T-helper 2 cell treated with Interferon-gamma antibody and Interleukin-4, amounts not matched to agents 5 μg/mL and 100 μg/mL, for 36 hours (primary cell): ENCODE results near the gene MC2R.
"Not testable (repeated sequence)": the region's sequence is repeated elsewhere in the genome, so short reads cannot be mapped to it uniquely, and the experiment has no call there.

Source experiments
- DNase-seq: peaks from one replicate; pipeline ENCODE4 v3.0.0; 2021; ENCODE audit warnings: low spot score
- H3K27ac Mint-ChIP-seq: one replicate; pipeline ENCODE4 v1.8.0; 2021; ENCODE audit warnings: mild to moderate bottlenecking, mixed read lengths
- H3K27me3 Mint-ChIP-seq: one replicate; pipeline ENCODE4 v1.8.0; 2021; ENCODE audit warnings: low read depth, mixed read lengths
- H3K36me3 Mint-ChIP-seq: one replicate; pipeline ENCODE4 v1.8.0; 2021; ENCODE audit warnings: low read depth, mixed read lengths
- H3K4me1 Mint-ChIP-seq: one replicate; pipeline ENCODE4 v1.8.0; 2021; ENCODE audit warnings: low read depth, mixed read lengths
- H3K4me3 Mint-ChIP-seq: one replicate; pipeline ENCODE4 v1.8.0; 2022; ENCODE audit warnings: mild to moderate bottlenecking, moderate library complexity, mixed read lengths
- H3K9me3 Mint-ChIP-seq: one replicate; pipeline ENCODE4 v1.8.0; 2021; ENCODE audit warnings: mixed read lengths

MC2R gene

GRCh38 chr18:13879937-13880336, 35.4 kb downstream of the MC2R start:
- no peaks in the 10 kb centered on the region for H3K36me3 Mint-ChIP-seq
- H3K27ac Mint-ChIP-seq, result no peak overlapping the region
- no peak overlapping the region for H3K4me3 Mint-ChIP-seq
- no peak for DNase-seq
- H3K27me3 Mint-ChIP-seq, result no peaks in the 10 kb centered on the region
- H3K4me1 Mint-ChIP-seq, result no peaks in the 10 kb centered on the region
- H3K9me3 Mint-ChIP-seq, result no peaks in the 10 kb centered on the region

- Mint-ChIP-seq H3K9me3 (no peaks in the 10 kb centered on the region), H3K27me3 (no peaks in the 10 kb centered on the region), H3K36me3 (no peaks in the 10 kb centered on the region), H3K4me3 (no peak overlapping the region), H3K27ac (no peak overlapping the region), H3K4me1 (no peaks in the 10 kb centered on the region)
- DNase-seq, result no peak
These were observed 35.8 kb downstream of the MC2R start for GRCh38 chr18:13879492-13879891.

- H3K27me3 Mint-ChIP-seq, result no peaks in the 10 kb centered on the region
- no peaks in the 10 kb centered on the region for H3K4me1 Mint-ChIP-seq
- DNase-seq, result no peak
- H3K4me3 Mint-ChIP-seq, result no peak overlapping the region
- no peak overlapping the region for H3K27ac Mint-ChIP-seq
- H3K9me3 Mint-ChIP-seq, result no peaks in the 10 kb centered on the region
- no peaks in the 10 kb centered on the region for H3K36me3 Mint-ChIP-seq
These were observed 36.5 kb downstream of the MC2R start for GRCh38 chr18:13878857-13879256.

DNA sequence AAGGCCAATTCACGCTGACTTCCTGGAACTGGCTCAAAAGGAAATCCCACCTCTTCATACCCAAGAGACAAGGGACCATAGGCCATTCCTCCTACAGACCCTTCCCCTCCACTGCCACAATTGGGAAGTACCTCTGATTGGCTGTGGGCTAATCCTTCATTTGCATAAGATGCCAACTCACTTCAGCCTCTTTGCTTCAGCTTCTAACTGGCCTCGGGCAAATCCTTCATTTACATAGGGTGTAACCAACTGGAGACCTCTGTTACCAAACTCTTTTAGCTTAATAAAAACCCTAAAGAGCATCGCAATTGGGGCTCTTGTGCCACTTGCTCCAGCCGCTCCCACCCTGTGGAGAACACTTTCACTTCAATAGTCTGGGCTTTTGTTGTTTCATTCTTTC, 38.2 kb downstream of the MC2R start:
- no peak overlapping the region for H3K27ac Mint-ChIP-seq
- H3K9me3 Mint-ChIP-seq, result no peaks in the 10 kb centered on the region
- no peak for DNase-seq
- H3K4me3 Mint-ChIP-seq, result no peak overlapping the region
- no peaks in the 10 kb centered on the region for H3K27me3 Mint-ChIP-seq
- no peaks in the 10 kb centered on the region for H3K36me3 Mint-ChIP-seq
- H3K4me1 Mint-ChIP-seq, result no peaks in the 10 kb centered on the region

- H3K4me1 Mint-ChIP-seq, result no peaks in the 10 kb centered on the region
- peaks cover 13% of the 10 kb centered on the region for H3K27me3 Mint-ChIP-seq
- H3K27ac Mint-ChIP-seq, result no peak overlapping the region
- H3K9me3 Mint-ChIP-seq, result no peaks in the 10 kb centered on the region
- H3K36me3 Mint-ChIP-seq, result no peaks in the 10 kb centered on the region
- no peak overlapping the region for H3K4me3 Mint-ChIP-seq
- no peak for DNase-seq
These were observed 40.8 kb downstream of the MC2R start for GRCh38 chr18:13874558-13874957.

DNA sequence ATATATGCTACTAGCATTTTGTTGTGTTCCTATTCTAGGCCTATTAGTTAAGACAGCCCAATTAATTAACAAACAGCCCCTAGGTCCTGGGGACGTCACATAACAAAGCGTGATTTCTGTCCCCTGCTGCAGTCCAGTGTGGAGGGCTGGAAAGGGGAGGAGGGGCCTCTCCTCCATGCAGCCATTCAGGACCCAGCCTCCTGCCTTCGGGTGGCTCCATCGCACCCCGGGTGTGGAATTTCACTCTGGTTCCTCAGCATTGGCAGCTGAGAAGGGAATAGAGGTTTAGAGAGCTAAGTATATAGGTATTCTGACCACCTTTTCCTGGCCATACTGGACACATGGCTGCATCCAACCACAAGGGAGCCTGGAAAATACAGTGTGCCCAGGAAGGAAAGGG, 42.4 kb downstream of the MC2R start:
- Mint-ChIP-seq H3K36me3 (no peaks in the 10 kb centered on the region), H3K4me1 (no peaks in the 10 kb centered on the region), H3K27me3 (peaks cover 27% of the 10 kb centered on the region), H3K9me3 (no peaks in the 10 kb centered on the region), H3K4me3 (no peak overlapping the region), H3K27ac (no peak overlapping the region)
- DNase-seq, result no peak

DNA sequence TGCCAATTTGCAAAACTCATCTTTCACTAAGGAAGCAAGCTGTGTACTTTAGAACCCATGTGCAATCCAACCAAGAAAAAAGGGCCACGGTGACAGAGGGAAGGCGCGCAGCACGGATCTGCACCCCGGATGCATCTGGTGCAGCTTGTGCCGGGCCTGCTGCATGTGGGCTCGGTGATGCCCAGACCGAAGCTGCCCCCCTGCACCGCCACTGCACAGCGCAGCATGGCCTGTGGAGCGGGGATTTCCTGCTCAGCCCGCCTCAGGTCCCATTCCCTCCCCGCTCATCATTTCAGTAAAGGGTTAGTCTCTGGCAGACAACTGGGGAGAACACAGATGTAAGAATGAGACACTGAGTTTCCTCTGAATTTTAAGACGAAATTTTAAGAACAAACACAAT, 43.0 kb downstream of the MC2R start:
- Mint-ChIP-seq H3K36me3 (no peaks in the 10 kb centered on the region), H3K27me3 (peaks cover 31% of the 10 kb centered on the region), H3K4me3 (no peak overlapping the region)

GRCh38 chr18:13871701-13872100, 43.6 kb downstream of the MC2R start:
- no peak overlapping the region for H3K4me3 Mint-ChIP-seq
- no peak overlapping the region for H3K27ac Mint-ChIP-seq
- H3K36me3 Mint-ChIP-seq, result no peaks in the 10 kb centered on the region
- H3K4me1 Mint-ChIP-seq, result no peaks in the 10 kb centered on the region
- no peaks in the 10 kb centered on the region for H3K9me3 Mint-ChIP-seq
- DNase-seq, result no peak
- peaks cover 37% of the 10 kb centered on the region for H3K27me3 Mint-ChIP-seq

More for the DNA sequence above, 43.0 kb downstream of the MC2R start:
- Mint-ChIP-seq H3K27ac (no peak overlapping the region), H3K9me3 (no peaks in the 10 kb centered on the region), H3K4me1 (no peaks in the 10 kb centered on the region)
- no peak for DNase-seq

DNA sequence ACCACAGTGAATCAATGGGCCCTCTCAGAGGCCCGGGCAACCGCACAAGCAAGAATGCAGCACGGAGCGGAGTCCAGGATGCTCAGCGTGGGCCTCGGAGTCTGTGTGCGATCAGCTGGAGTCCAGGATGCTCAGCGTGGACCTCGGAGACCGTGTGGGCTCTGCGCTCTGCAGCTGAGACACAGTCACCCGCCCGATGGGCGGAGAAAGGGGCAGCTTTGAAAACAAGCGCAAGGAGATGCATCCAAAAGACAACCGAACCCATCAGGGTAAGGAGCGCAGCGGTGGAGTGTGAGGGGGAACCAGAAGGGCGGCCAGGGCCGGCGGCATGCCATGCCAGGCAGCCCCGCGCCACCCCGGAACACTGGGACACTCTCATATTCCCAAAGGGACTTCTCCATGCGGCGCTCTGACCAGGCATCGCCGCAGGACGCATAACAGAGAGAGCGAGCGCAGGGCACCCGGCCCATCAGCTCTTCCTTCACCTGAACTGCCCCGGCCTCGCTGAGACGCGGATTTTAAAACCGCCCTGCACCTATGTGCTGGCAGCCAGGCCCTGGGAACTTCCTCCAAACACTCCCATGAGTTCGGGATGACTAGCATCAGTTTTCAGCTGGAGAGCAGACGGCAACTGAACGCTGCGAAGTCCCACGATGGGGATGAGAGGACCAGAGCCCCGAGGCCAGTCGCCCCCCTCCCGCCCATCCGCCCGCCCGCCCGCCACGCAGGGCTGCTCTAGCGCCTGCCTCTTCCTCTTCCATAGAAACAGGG, 46.6 kb downstream of the MC2R start:
- Mint-ChIP-seq H3K27me3 (peaks cover 41% of the 10 kb centered on the region), H3K27ac (no peak overlapping the region), H3K9me3 (no peaks in the 10 kb centered on the region)

DNA sequence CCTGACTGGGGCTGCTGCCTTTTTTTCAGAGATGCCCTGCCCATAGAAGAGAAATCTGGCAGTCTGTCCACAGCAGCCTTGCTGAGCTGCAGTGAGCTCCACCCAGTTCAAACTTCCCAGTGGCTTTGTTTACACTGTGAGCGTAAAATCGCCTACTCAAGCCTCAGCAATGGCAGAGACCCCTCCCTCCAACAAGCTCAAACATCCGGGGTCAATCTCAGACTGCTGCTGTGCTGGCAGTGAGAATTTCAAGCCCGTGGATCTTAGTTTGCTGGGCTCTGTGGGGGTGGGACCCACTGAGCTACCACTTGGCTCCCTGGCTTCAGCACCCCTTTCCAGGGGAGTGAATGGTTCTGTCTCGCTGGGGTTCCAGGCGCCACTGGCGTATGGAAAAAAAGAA, 52.4 kb downstream of the MC2R start:
- not testable (repeated sequence) for H3K9me3 Mint-ChIP-seq, H3K36me3 Mint-ChIP-seq, H3K27ac Mint-ChIP-seq, H3K4me1 Mint-ChIP-seq, DNase-seq, H3K4me3 Mint-ChIP-seq
- peaks cover 13% of the 10 kb centered on the region for H3K27me3 Mint-ChIP-seq

More for the DNA sequence above, 46.6 kb downstream of the MC2R start:
- DNase-seq, result no peak
- Mint-ChIP-seq H3K4me1 (no peaks in the 10 kb centered on the region), H3K4me3 (no peak overlapping the region), H3K36me3 (no peaks in the 10 kb centered on the region)

DNA sequence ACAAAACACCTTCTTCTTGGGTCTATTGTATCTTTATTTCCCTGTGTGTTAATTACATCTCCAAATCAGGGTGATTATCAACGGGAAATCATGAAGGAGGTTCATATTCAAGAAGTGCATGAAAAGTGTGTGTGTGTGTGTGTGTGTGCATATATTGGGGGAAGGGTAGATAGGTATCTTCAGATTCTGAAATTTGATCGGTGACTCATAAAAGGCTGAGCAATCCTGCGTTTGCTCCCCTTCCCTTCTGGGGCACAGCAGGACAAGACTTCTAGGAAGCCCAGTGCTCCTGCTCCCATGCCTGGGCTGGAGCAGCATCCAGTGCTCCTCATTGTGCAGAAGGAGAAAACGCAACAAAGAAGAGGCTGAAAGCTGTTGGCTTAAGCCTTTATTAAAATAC, 65.5 kb downstream of the MC2R start:
- no peak for DNase-seq
- H3K4me3 Mint-ChIP-seq, result no peak overlapping the region
- no peaks in the 10 kb centered on the region for H3K9me3 Mint-ChIP-seq
- H3K4me1 Mint-ChIP-seq, result no peaks in the 10 kb centered on the region
- no peak overlapping the region for H3K27ac Mint-ChIP-seq
- H3K27me3 Mint-ChIP-seq, result no peaks in the 10 kb centered on the region
- no peaks in the 10 kb centered on the region for H3K36me3 Mint-ChIP-seq

GRCh38 chr18:13836559-13836958, 78.8 kb downstream of the MC2R start:
- no peaks in the 10 kb centered on the region for H3K36me3 Mint-ChIP-seq
- DNase-seq, result no peak
- H3K9me3 Mint-ChIP-seq, result no peaks in the 10 kb centered on the region
- no peaks in the 10 kb centered on the region for H3K4me1 Mint-ChIP-seq
- no peak overlapping the region for H3K4me3 Mint-ChIP-seq
- no peak overlapping the region for H3K27ac Mint-ChIP-seq
- H3K27me3 Mint-ChIP-seq, result no peaks in the 10 kb centered on the region

DNA sequence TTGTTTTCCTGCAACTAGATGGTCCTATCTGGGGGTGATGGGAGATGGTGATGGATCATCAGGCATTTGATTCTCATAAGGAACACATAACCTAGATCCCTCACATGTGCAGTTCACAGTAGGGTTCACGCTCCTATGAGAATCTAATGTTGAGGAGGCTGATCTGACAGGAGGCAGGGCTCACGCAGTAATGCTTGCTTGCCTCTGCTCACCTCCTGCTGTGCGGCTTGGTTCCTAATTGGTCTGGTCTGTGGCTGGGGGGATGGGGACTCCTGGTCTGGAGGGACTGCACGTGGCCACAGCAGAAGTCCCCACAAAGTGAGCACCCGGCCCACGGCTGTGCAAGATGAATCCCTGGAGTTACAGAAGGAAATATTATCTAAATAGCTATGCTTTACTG, 80.1 kb downstream of the MC2R start:
- no peaks in the 10 kb centered on the region for H3K9me3 Mint-ChIP-seq
- no peak overlapping the region for H3K4me3 Mint-ChIP-seq
- no peak overlapping the region for H3K27ac Mint-ChIP-seq
- no peaks in the 10 kb centered on the region for H3K36me3 Mint-ChIP-seq
- DNase-seq, result no peak
- no peaks in the 10 kb centered on the region for H3K4me1 Mint-ChIP-seq
- H3K27me3 Mint-ChIP-seq, result peaks cover 3% of the 10 kb centered on the region

DNA sequence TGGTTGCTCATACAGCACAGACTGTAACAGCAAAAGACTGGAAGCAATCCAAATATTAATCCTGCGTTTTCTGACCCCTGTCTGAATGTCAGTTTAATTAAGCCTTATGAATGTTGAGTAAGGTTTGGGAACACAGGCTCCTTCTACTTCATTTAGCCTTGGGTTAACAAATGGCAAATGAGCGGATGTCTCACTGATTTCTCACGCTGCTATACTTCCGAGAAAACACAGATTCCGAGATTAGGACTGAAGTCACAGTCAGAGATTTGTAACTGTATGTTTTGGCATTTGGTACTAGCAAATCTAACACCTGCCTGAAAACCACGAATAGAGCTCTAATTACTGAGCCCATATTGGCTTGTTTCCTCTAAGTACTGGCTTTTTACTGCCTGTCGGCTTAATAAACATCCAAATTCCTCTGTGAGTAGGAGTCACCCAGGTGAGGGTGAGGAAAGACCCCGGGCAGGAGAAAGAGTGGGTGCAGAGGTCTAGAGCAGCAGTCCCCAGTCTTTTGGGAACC, 80.8 kb downstream of the MC2R start:
- Mint-ChIP-seq H3K4me1 (no peaks in the 10 kb centered on the region), H3K4me3 (no peak overlapping the region), H3K9me3 (no peaks in the 10 kb centered on the region), H3K27ac (no peak overlapping the region), H3K36me3 (no peaks in the 10 kb centered on the region), H3K27me3 (peaks cover 3% of the 10 kb centered on the region)
- DNase-seq, result no peak
